Activated CD4-positive, alpha-beta T cell treated with anti-CD3 and anti-CD28 coated beads, Interleukin-2, amount 50 U/mL, for 1 hour (primary cell): Measurements from ENCODE around the gene TAB2.

Source experiments
- DNase-seq: peaks from one replicate; pipeline ENCODE4 v3.0.0-alpha.2; 2020

Gene TAB2

GRCh38 chr6:149317644-149318571, at the start of gene TAB2:
Gene TAB2 (plus strand): TSS chr6:149317712. CDS start chr6:149369998, 52,286 bp downstream.
- peak; percentile 70 for DNase-seq

- no peak for DNase-seq
Observed at GRCh38 chr6:149268146-149268545, 49.4 kb upstream of the TAB2 start.

- no peak for DNase-seq
Observed at GRCh38 chr6:149268768-149269167, 48.7 kb upstream of the TAB2 start.

- DNase-seq, result no peak
Observed at GRCh38 chr6:149270616-149271015, 46.9 kb upstream of the TAB2 start.

GRCh38 chr6:149271348-149272340, 45.9 kb upstream of the TAB2 start:
- DNase-seq, result peak; percentile 53

- no peak for DNase-seq
Observed at GRCh38 chr6:149273318-149273717, 44.2 kb upstream of the TAB2 start.

GRCh38 chr6:149275621-149276020, 41.9 kb upstream of the TAB2 start:
- DNase-seq, result no peak

GRCh38 chr6:149277621-149278020, 39.9 kb upstream of the TAB2 start:
- no peak for DNase-seq

GRCh38 chr6:149278997-149279396, 38.5 kb upstream of the TAB2 start:
- no peak for DNase-seq

GRCh38 chr6:149284904-149285303, 32.6 kb upstream of the TAB2 start:
- DNase-seq, result no peak

- no peak for DNase-seq
Observed at GRCh38 chr6:149285626-149286025, 31.9 kb upstream of the TAB2 start.

GRCh38 chr6:149286905-149287304, 30.6 kb upstream of the TAB2 start:
- DNase-seq, result no peak

- no peak for DNase-seq
Observed at GRCh38 chr6:149289192-149289781, 28.2 kb upstream of the TAB2 start.

GRCh38 chr6:149289966-149290365, 27.5 kb upstream of the TAB2 start:
- DNase-seq, result no peak

GRCh38 chr6:149293244-149293643, 24.3 kb upstream of the TAB2 start:
- DNase-seq, result no peak

GRCh38 chr6:149300563-149300962, 16.9 kb upstream of the TAB2 start:
- no peak for DNase-seq

- DNase-seq, result no peak
Observed at GRCh38 chr6:149302723-149303122, 14.8 kb upstream of the TAB2 start.

GRCh38 chr6:149303468-149303867, 14.0 kb upstream of the TAB2 start:
- no peak for DNase-seq

GRCh38 chr6:149305372-149305771, 12.1 kb upstream of the TAB2 start:
- DNase-seq, result no peak

GRCh38 chr6:149306967-149307366, 10.5 kb upstream of the TAB2 start:
- no peak for DNase-seq

GRCh38 chr6:149311293-149311692, 6.2 kb upstream of the TAB2 start:
- DNase-seq, result no peak

- DNase-seq, result no peak
Observed at GRCh38 chr6:149311766-149312165, 5.7 kb upstream of the TAB2 start.

- no peak for DNase-seq
Observed at GRCh38 chr6:149313070-149313469, 4.4 kb upstream of the TAB2 start.
